ENCODE data around the gene MXRA8.

The MXRA8 gene

GRCh38 chr1:1303736-1304135, 54.6 kb downstream of the MXRA8 start:
- TF ChIP-seq CTCF (IDR thresholded peaks at IDR 0.05), result no peak

- TF ChIP-seq CTCF (IDR thresholded peaks at IDR 0.05), result no peak
Measured at GRCh38 chr1:1302951-1303509, 55.3 kb downstream of the MXRA8 start.

All from LNCAP (cell line).